ENCODE data around the gene EVA1A.

DNA sequence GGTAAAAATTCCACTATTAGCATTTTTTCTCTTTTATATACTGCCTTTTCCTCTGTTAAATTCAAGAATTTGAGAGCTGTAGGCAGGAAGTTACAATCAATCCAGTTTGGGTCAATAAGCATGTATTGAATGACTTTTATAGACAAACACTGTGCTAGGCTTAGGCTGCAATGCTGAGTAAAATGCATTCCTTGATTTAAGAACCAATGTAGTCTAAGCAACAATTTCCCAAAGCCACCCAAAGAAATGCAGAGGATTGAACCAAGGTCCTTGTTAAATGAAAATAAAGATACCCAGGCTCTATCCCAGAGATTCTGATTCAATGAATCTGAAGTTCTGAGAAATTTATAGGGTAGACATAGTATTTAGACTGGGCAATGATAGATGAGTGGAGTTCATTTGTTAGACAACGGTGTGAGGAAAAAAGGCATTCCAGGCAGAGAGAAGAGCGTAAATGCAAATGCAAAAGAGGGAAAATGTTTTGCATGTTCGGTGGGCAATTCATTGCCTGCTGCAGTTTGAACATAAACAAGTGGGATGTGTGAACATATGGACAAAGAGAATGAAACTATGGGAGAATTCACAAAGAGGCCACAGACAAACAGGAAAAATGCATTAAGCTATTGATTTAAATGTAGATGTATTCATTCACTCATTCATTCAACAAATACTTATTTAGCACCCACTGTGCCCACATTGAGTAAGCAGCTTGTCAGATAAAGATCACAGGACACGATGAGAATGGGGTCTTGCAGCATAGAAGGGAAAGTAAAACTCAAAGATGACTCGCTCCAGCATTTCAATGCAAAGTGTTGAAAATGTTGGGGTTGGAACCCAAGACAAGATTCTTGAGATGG is 107.1 kb downstream of the EVA1A start:
- TF ChIP-seq EZH2 (IDR thresholded peaks at IDR 0.05; ENCODE audit: low read depth), result no peak
- TF ChIP-seq, protein P1, sequence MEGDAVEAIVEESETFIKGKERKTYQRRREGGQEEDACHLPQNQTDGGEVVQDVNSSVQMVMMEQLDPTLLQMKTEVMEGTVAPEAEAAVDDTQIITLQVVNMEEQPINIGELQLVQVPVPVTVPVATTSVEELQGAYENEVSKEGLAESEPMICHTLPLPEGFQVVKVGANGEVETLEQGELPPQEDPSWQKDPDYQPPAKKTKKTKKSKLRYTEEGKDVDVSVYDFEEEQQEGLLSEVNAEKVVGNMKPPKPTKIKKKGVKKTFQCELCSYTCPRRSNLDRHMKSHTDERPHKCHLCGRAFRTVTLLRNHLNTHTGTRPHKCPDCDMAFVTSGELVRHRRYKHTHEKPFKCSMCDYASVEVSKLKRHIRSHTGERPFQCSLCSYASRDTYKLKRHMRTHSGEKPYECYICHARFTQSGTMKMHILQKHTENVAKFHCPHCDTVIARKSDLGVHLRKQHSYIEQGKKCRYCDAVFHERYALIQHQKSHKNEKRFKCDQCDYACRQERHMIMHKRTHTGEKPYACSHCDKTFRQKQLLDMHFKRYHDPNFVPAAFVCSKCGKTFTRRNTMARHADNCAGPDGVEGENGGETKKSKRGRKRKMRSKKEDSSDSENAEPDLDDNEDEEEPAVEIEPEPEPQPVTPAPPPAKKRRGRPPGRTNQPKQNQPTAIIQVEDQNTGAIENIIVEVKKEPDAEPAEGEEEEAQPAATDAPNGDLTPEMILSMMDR (conservative IDR thresholded peaks at IDR 0.05), result no peak
